Measurements from ENCODE around the gene S100A7A. TPM values are rescaled to one million over a fixed set of nuclear protein-coding genes. Genes with fewer than 3 reads are reported as not detected.

Gene S100A7A
- total RNA-seq, 1 donor from 2014 or later: not detected

GRCh38 chr1:153437236-153437635 lies 20.9 kb downstream of the S100A7A start:
- H3K36me3 ChIP-seq: no peaks in the 10 kb centered on the region
- no peak for TF ChIP-seq CTCF (IDR thresholded peaks at IDR 0.05)
- DNase-seq (no peak), ATAC-seq (no peak)
- H3K4me3 ChIP-seq: no peak overlapping the region
- no peaks in the 10 kb centered on the region for H3K9me3 ChIP-seq
- H3K27me3 ChIP-seq (ENCODE audit: low read depth): peaks cover 4% of the 10 kb centered on the region
- H3K27ac ChIP-seq: no peak overlapping the region
- no peaks in the 10 kb centered on the region for H3K4me1 ChIP-seq
- intact Hi-C loops (cut with DNase I): no loop called here

- intact Hi-C loops (cut with DNase I): no loop called here
- Histone ChIP-seq H3K4me3 (no peak overlapping the region), H3K4me1 (no peaks in the 10 kb centered on the region), H3K36me3 (no peaks in the 10 kb centered on the region), H3K27ac (no peak overlapping the region), H3K9me3 (no peaks in the 10 kb centered on the region), H3K27me3 (ENCODE audit: low read depth) (peaks cover 9% of the 10 kb centered on the region)
- DNase-seq (no peak), ATAC-seq (no peak)
- no peak for TF ChIP-seq CTCF (IDR thresholded peaks at IDR 0.05)
Measured at GRCh38 chr1:153438599-153438998, 22.3 kb downstream of the S100A7A start.

- DNase-seq (no peak), ATAC-seq (no peak)
- Histone ChIP-seq H3K4me3 (no peak overlapping the region), H3K9me3 (no peaks in the 10 kb centered on the region), H3K4me1 (no peaks in the 10 kb centered on the region), H3K27ac (no peak overlapping the region), H3K27me3 (ENCODE audit: low read depth) (peaks cover 10% of the 10 kb centered on the region), H3K36me3 (no peaks in the 10 kb centered on the region)
- no peak for TF ChIP-seq CTCF (IDR thresholded peaks at IDR 0.05)
- intact Hi-C loops (cut with DNase I): no loop called here
Measured at GRCh38 chr1:153439273-153439672, 23.0 kb downstream of the S100A7A start.

GRCh38 chr1:153441238-153441755 lies 25.0 kb downstream of the S100A7A start:
- H3K27ac ChIP-seq: no peak overlapping the region
- H3K4me3 ChIP-seq: no peak overlapping the region
- DNase-seq: no peak
- no peaks in the 10 kb centered on the region for H3K4me1 ChIP-seq
- no peak for TF ChIP-seq CTCF (IDR thresholded peaks at IDR 0.05)
- no peak for ATAC-seq
- intact Hi-C loops (cut with DNase I): no loop called here
- H3K36me3 ChIP-seq: no peaks in the 10 kb centered on the region
- peaks cover 10% of the 10 kb centered on the region for H3K27me3 ChIP-seq (ENCODE audit: low read depth)
- H3K9me3 ChIP-seq: no peaks in the 10 kb centered on the region

GRCh38 chr1:153443486-153443885 lies 27.2 kb downstream of the S100A7A start:
- intact Hi-C loops (cut with DNase I): no loop called here
- H3K27me3 ChIP-seq (ENCODE audit: low read depth): peaks cover 6% of the 10 kb centered on the region
- H3K9me3 ChIP-seq: no peaks in the 10 kb centered on the region
- H3K27ac ChIP-seq: no peak overlapping the region
- no peaks in the 10 kb centered on the region for H3K36me3 ChIP-seq
- DNase-seq: no peak
- ATAC-seq: no peak
- H3K4me1 ChIP-seq: no peaks in the 10 kb centered on the region
- TF ChIP-seq CTCF (IDR thresholded peaks at IDR 0.05): no peak
- H3K4me3 ChIP-seq: no peak overlapping the region

GRCh38 chr1:153444078-153444477 lies 27.8 kb downstream of the S100A7A start:
- TF ChIP-seq CTCF (IDR thresholded peaks at IDR 0.05): no peak
- intact Hi-C loops (cut with DNase I): no loop called here
- no peak overlapping the region for H3K4me3 ChIP-seq
- H3K27ac ChIP-seq: no peak overlapping the region
- no peaks in the 10 kb centered on the region for H3K4me1 ChIP-seq
- H3K36me3 ChIP-seq: no peaks in the 10 kb centered on the region
- DNase-seq (no peak), ATAC-seq (no peak)
- H3K9me3 ChIP-seq: no peaks in the 10 kb centered on the region
- peaks cover 6% of the 10 kb centered on the region for H3K27me3 ChIP-seq (ENCODE audit: low read depth)
